SU-DHL-6 (cell line): ENCODE data around the gene RFX1.

ENCODE experiments used
- H2AFZ ChIP-seq: fragments of 200-600 bp; sonication (generic); 2 replicates; pipeline ENCODE4 v1.6.1; 2014; ENCODE audit warnings: low read depth, mild to moderate bottlenecking, moderate library complexity, mixed read lengths, antibody characterized with exemption, low read length; ENCODE audit not compliant: severe bottlenecking
- H3F3A ChIP-seq: fragments of 200-600 bp; shearing (Covaris generic); 2 replicates; pipeline ENCODE4 v1.6.0; 2016; ENCODE audit warnings: antibody characterized with exemption, mild to moderate bottlenecking; ENCODE audit not compliant: insufficient read depth
- H3K27ac ChIP-seq: fragments of 200-600 bp; sonication (generic); 2 replicates; pipeline ENCODE4 v1.5.1; 2016; ENCODE audit warnings: low read depth, mild to moderate bottlenecking, low read length, moderate library complexity, mixed read lengths
- H3K27me3 ChIP-seq: fragments of 200-600 bp; sonication (generic), shearing (Covaris generic); 2 replicates; pipeline ENCODE4 v1.6.0; 2014; ENCODE audit warnings: mild to moderate bottlenecking, low read length
- H3K36me3 ChIP-seq: fragments of 200-600 bp; sonication (generic); 2 replicates; pipeline ENCODE4 v1.6.1; 2014; ENCODE audit warnings: mild to moderate bottlenecking, low read length, mixed read lengths
- H3K4me2 ChIP-seq: fragments of 300-600, 200-600 bp; shearing (Covaris generic), sonication (generic); 2 replicates; pipeline ENCODE4 v1.6.0; 2014; ENCODE audit warnings: low read length, low read depth, mild to moderate bottlenecking; ENCODE audit not compliant: poor library complexity, severe bottlenecking
- H3K4me3 ChIP-seq: fragments of 200-600 bp; sonication (generic); 2 replicates; pipeline ENCODE4 v1.5.1; 2014; ENCODE audit warnings: antibody characterized with exemption, low read length, mild to moderate bottlenecking, mixed read lengths; ENCODE audit not compliant: insufficient read depth, poor library complexity, severe bottlenecking
- H3K79me2 ChIP-seq: fragments of 200-600 bp; sonication (generic); 2 replicates; pipeline ENCODE4 v1.6.1; 2014; ENCODE audit warnings: mild to moderate bottlenecking, low read length, moderate library complexity; ENCODE audit not compliant: insufficient read depth
- H3K9ac ChIP-seq: fragments of 200-600 bp; sonication (generic); 2 replicates; pipeline ENCODE4 v1.7.0; 2014; ENCODE audit warnings: mild to moderate bottlenecking, low read length
- H3K9me2 ChIP-seq: fragments of 200-600 bp; sonication (generic); replicated peaks from 2 replicates; pipeline ENCODE4 v1.6.1; 2014; ENCODE audit warnings: low read length; ENCODE audit not compliant: insufficient read depth
- H3K9me3 ChIP-seq: fragments of 200-600 bp; sonication (generic); 2 replicates; pipeline ENCODE4 v1.6.1; 2014; ENCODE audit warnings: low read length, mixed read lengths; ENCODE audit not compliant: insufficient read depth
- H4K20me1 ChIP-seq: fragments of 200-600 bp; sonication (generic); 2 replicates; pipeline ENCODE4 v1.6.1; 2014; ENCODE audit warnings: low read depth, mild to moderate bottlenecking, antibody characterized with exemption, low read length, moderate library complexity, mixed read lengths
- CTCF ChIP-seq: fragments of 200-600 bp; sonication (generic); IDR thresholded peaks from one replicate; pipeline ENCODE4 v1.5.1; 2017; ENCODE audit warnings: antibody characterized with exemption, mild to moderate bottlenecking, low read length, moderate library complexity; ENCODE audit not compliant: insufficient read depth, poor library complexity, severe bottlenecking
- EZH2phosphoT487 ChIP-seq: fragments of 200-600 bp; sonication (generic), shearing (Covaris generic); conservative IDR thresholded peaks from 2 replicates; pipeline ENCODE4 v1.6.1; 2018; ENCODE audit warnings: mild to moderate bottlenecking, antibody characterized with exemption, low read length, moderate library complexity, mixed read lengths

The RFX1 gene

DNA sequence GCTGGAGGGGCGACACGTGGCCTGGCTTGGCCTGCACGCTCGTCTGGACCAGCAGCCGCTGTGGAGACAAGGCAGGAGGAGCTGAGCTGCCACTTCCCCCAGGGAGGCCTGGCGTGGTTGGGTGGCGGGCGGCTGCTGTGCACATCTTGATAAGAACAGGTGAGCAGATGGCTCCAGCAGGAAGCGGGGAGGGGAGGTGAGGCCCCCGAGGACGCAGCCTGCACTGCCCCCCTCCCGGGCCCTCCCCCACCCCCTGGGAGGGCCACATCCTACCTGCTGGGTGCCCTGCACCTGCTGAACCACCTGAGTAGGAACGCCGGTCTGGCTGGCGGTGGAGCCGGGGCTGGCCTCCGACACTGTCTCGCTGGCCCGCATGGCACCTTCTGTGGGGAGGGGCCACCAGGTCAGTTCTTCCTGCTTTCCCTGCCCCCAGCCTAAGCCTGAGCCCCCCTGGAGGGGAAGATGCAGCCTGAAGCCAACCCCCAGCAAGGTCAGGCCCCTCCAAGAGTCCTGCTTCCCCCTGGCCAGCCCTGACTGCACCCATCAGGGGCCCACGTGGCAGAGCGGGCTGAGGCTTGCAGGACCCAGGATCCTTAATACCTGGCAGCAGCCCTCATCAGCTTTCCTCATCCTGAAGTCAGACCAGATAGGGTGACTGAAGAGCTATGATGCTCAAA lies 22.8 kb downstream of the RFX1 start:
- no peak overlapping the region for H3K4me3 ChIP-seq
- no peaks in the 10 kb centered on the region for H3K27me3 ChIP-seq
- no peaks in the 10 kb centered on the region for H4K20me1 ChIP-seq
- H2AFZ ChIP-seq, result no peak overlapping the region
- H3K9ac ChIP-seq, result peak overlapping the region; percentile 13; the same call in 1 of the 2 replicates
- no peaks in the 10 kb centered on the region for H3K36me3 ChIP-seq
- H3K79me2 ChIP-seq, result no peaks in the 10 kb centered on the region
- H3F3A ChIP-seq, result peaks cover 28% of the 10 kb centered on the region
- peak overlapping the region; percentile 5 for H3K4me2 ChIP-seq
- no peaks in the 10 kb centered on the region for H3K9me3 ChIP-seq
- no peaks in the 10 kb centered on the region for H3K9me2 ChIP-seq
- TF ChIP-seq EZH2phosphoT487, result no peak
- no peak for TF ChIP-seq CTCF
- peak overlapping the region; percentile 10; the same call in 1 of the 2 replicates for H3K27ac ChIP-seq

DNA sequence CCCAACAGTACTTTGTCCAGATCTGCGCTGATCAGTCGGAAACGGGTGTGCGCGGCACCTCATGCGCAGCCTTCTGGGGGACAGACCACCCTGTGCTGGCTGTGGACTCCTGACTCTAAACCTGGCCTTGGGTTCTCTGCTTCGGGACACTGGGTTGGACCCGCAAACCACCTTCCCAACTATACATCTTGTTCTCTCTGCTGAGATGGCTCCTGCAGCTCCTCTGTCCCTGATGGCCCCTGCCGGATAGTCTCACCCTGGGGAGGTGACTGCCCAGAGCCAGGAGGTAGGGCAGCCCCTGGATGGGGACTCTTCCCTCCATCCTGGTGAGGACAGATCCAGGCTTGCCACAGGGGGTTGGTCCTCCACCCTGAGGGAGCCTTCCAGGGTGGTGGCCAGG lies 23.3 kb downstream of the RFX1 start:
- Histone ChIP-seq H3K9ac (no peak overlapping the region; the same call in 1 of the 2 replicates), H2AFZ (no peak overlapping the region), H3K9me2 (no peaks in the 10 kb centered on the region), H3F3A (peaks cover 28% of the 10 kb centered on the region), H3K27ac (no peak overlapping the region), H3K36me3 (no peaks in the 10 kb centered on the region), H4K20me1 (no peaks in the 10 kb centered on the region), H3K79me2 (no peaks in the 10 kb centered on the region), H3K27me3 (no peaks in the 10 kb centered on the region), H3K4me2 (no peak overlapping the region), H3K9me3 (no peaks in the 10 kb centered on the region), H3K4me3 (no peak overlapping the region)
- TF ChIP-seq EZH2phosphoT487, result no peak
- no peak for TF ChIP-seq CTCF

- no peak overlapping the region for H3K4me3 ChIP-seq
- no peak overlapping the region for H3K4me2 ChIP-seq
- H3K9ac ChIP-seq, result no peak overlapping the region
These were observed 24.1 kb downstream of the RFX1 start for GRCh38 chr19:13981988-13982501.

More at GRCh38 chr19:13981988-13982501, 24.1 kb downstream of the RFX1 start:
- H4K20me1 ChIP-seq, result no peaks in the 10 kb centered on the region
- no peaks in the 10 kb centered on the region for H3K9me2 ChIP-seq
- TF ChIP-seq EZH2phosphoT487 (no peak), CTCF (no peak)
- no peaks in the 10 kb centered on the region for H3K27me3 ChIP-seq
- H3F3A ChIP-seq, result peaks cover 27% of the 10 kb centered on the region
- H3K79me2 ChIP-seq, result no peaks in the 10 kb centered on the region
- no peak overlapping the region for H3K27ac ChIP-seq
- H3K36me3 ChIP-seq, result no peaks in the 10 kb centered on the region
- H3K9me3 ChIP-seq, result no peaks in the 10 kb centered on the region
- H2AFZ ChIP-seq, result no peak overlapping the region
